Measurements from ENCODE around the gene EPC1. TPM values are rescaled to one million over a fixed set of nuclear protein-coding genes. Genes with fewer than 3 reads are reported as not detected.

EPC1 gene
- polyA plus RNA-seq, 1 of the 3 experiments (the other 2 are of a cell fraction) = 21.8 TPM

DNA sequence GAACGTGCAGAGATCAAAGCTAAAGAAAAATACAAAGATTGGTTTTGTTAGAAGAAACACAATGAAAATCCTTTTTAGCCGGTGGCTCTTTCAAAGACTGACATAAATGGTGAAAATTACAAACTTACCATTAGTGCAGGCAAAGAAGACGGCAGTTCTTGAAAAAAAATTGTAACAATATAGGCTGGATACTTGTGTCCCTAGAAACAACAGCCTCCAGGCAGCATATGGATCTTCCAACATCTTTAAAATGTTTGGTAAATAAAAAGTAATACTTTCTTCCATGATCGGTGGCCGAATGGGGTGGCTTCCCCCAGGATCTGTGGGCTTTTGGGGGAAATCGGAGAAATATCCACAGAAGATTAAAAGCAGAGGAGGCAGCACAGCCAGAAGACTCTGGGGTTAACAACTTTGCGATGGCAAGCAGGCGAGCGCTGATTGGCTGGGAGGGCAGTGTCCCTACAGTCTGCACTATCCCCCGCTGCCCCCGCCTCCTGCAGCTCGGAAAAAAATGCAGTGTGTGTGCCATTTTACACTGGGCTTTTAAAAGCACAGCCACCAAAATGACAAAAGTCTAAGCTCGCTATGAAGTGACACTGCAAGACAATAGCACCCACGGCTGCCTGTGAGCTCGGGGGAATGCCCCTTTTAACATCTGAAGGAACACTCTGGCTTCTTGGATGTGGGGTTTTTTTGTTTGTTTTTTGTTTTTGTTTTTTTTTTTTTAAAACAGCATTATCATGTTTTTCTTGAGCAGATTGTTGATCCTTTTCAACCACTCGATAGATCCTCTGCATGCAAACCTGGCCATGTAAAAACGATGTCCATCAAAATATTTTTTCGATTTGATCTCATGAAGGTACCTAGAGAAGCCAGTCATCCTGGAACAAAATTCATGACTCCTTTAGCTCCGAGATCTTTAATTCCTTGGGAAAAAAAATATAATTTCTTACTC is 31.7 kb upstream of the EPC1 start (continued):
- no peak for TF ChIP-seq MEF2A (IDR thresholded peaks at IDR 0.05; ENCODE audit: borderline replicate concordance, low read depth)
- no peak for TF ChIP-seq RXRA (IDR thresholded peaks at IDR 0.05; ENCODE audit: borderline replicate concordance, low read depth)
- TF ChIP-seq TEAD4 (IDR thresholded peaks at IDR 0.05; ENCODE audit: borderline replicate concordance, insufficient read depth) = no peak
- 0 out of 2 replicates have a peak, but pooled peaks have one; percentile 3 for TF ChIP-seq NFIC (IDR thresholded peaks at IDR 0.05; ENCODE audit: borderline replicate concordance)
- TF ChIP-seq, protein P1, sequence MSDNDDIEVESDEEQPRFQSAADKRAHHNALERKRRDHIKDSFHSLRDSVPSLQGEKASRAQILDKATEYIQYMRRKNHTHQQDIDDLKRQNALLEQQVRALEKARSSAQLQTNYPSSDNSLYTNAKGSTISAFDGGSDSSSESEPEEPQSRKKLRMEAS (IDR thresholded peaks at IDR 0.05; ENCODE audit: low read depth) = peak; percentile 55; the same call in 1 of the 2 replicates
- TF ChIP-seq FOSL2 (IDR thresholded peaks at IDR 0.05; ENCODE audit: borderline replicate concordance, low read depth) = no peak
- TF ChIP-seq FOXJ3 (CRISPR knock-in tag; IDR thresholded peaks at IDR 0.05) = no peak
- TF ChIP-seq, protein P2, sequence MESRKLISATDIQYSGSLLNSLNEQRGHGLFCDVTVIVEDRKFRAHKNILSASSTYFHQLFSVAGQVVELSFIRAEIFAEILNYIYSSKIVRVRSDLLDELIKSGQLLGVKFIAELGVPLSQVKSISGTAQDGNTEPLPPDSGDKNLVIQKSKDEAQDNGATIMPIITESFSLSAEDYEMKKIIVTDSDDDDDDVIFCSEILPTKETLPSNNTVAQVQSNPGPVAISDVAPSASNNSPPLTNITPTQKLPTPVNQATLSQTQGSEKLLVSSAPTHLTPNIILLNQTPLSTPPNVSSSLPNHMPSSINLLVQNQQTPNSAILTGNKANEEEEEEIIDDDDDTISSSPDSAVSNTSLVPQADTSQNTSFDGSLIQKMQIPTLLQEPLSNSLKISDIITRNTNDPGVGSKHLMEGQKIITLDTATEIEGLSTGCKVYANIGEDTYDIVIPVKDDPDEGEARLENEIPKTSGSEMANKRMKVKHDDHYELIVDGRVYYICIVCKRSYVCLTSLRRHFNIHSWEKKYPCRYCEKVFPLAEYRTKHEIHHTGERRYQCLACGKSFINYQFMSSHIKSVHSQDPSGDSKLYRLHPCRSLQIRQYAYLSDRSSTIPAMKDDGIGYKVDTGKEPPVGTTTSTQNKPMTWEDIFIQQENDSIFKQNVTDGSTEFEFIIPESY (IDR thresholded peaks at IDR 0.05; ENCODE audit: borderline replicate concordance, low read depth) = no peak
- no peak for TF ChIP-seq FOXM1 (IDR thresholded peaks at IDR 0.05; ENCODE audit: low read depth)
- no peak for TF ChIP-seq JUND (IDR thresholded peaks at IDR 0.05)
- TF ChIP-seq GABPA (IDR thresholded peaks at IDR 0.05; ENCODE audit: low read depth) = no peak

DNA sequence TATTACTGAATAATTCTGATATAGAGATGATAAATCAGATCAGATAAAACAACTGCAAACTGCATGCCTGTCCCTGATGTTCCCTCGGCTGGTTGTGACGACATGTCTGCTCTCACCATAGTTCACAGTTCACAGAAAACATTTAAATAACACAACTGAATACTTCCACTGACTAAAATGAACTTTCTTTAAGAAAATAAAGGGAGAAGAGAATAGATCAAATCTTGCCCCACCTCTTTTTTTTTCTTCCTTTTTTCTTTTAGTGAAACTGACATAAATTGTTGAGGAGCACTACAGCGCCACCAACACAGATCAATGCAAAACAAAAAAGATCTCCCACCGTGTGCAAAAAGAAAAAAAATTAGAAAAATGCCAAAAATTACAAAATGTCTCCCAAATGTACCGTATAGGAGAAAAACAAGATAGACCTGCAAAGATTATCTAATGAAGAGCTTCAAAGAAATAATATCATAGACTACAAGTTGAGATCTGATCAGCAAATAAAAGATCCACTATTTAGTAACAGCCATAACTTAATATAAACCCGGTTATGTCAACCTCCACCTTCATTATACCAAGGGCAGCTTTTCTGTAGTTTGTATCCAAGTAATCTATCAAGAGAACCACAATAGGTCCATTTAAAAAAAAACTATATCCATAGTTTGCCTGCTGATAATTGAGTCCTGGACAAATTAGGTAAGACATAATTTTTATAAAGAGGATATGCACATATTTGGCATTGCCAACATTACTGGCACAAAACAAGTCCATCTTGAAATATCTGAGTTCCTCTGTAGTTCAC is 30.7 kb upstream of the EPC1 start:
- Histone ChIP-seq H3K4me3 (ENCODE audit: low read depth in 2 of 2, low read length in 1 of 2) (peak overlapping the region; percentile 68 to 80), H3K9me2 (no peaks in the 10 kb centered on the region), H3K9me3 (no peaks in the 10 kb centered on the region), H3K79me2 (ENCODE audit: insufficient read depth) (peaks cover 58% of the 10 kb centered on the region), H3K9ac (peak overlapping the region; percentile 80; the same call in 1 of the 2 replicates), H3K36me3 (replicated peaks in 1 of 2; ENCODE audit: control insufficient read depth in 1 of 2, insufficient read depth in 2 of 2, low read length in 1 of 2) (no peaks in the 10 kb centered on the region), H3F3A (replicated peaks; ENCODE audit: insufficient read depth) (peaks cover 9% of the 10 kb centered on the region), H2AFZ (ENCODE audit: low read depth) (peak overlapping the region; percentile 76; the same call in 1 of the 2 replicates), H3K27me3 (ENCODE audit: insufficient read depth) (no peaks in the 10 kb centered on the region), H3K27ac (ENCODE audit: low read depth in 2 of 2, low read length in 1 of 2) (peak overlapping the region; percentile 84 to 97), H4K20me1 (ENCODE audit: insufficient read depth) (no peaks in the 10 kb centered on the region; the same call in 1 of the 2 replicates), H3K4me2 (peak overlapping the region; percentile 85), H3K4me1 (ENCODE audit: control insufficient read depth in 1 of 2, insufficient read depth in 2 of 2, low read depth in 1 of 2, low read length in 1 of 2) (no peaks in the 10 kb centered on the region; a peak in 3 of 4 replicates)
- POLR2A ChIA-PET = interaction anchor here (0.6 to 1.6 kb wide), 2 partner anchors 31 to 68 kb away, joined by 3 to 5 read pairs; no protein-coding TSS in a partner anchor
- WGBS (ENCODE audit: low lambda C conversion rate) = 2% methylated on average over 6 of the region's 6 CpGs
- DNase-seq = peak; percentile 37
- CTCF ChIA-PET = interaction anchor here (0.8 to 2.8 kb wide), 10 partner anchors 9 to 631 kb away, joined by 3 to 12 read pairs (median 4); no protein-coding TSS in a partner anchor
- TF ChIP-seq RXRA (IDR thresholded peaks at IDR 0.05; ENCODE audit: borderline replicate concordance, low read depth) (no peak), EP300 (IDR thresholded peaks at IDR 0.05; ENCODE audit: borderline replicate concordance in 1 of 2, low read depth in 1 of 2, low read length in 1 of 2) (no peak), SMC3 (IDR thresholded peaks at IDR 0.05; ENCODE audit: low read depth, low read length) (no peak), FOSL2 (IDR thresholded peaks at IDR 0.05; ENCODE audit: borderline replicate concordance, low read depth) (no peak), POLR2AphosphoS5 (IDR thresholded peaks at IDR 0.05; ENCODE audit: low read depth, low read length) (no peak), FOXJ3 (CRISPR knock-in tag; IDR thresholded peaks at IDR 0.05) (no peak), ELF1 (IDR thresholded peaks at IDR 0.05) (no peak), TEAD4 (IDR thresholded peaks at IDR 0.05; ENCODE audit: borderline replicate concordance, insufficient read depth) (no peak), NRF1 (IDR thresholded peaks at IDR 0.05; ENCODE audit: low read depth, low read length) (no peak), NFIC (IDR thresholded peaks at IDR 0.05; ENCODE audit: borderline replicate concordance) (no peak), RAD21 (IDR thresholded peaks at IDR 0.05; ENCODE audit: low read length) (no peak; the same call in 1 of the 2 replicates), TCF12 (IDR thresholded peaks at IDR 0.05) (no peak), GATA2 (CRISPR knock-in tag; IDR thresholded peaks at IDR 0.05) (peak; percentile 33; the same call in 1 of the 2 replicates)
- TF ChIP-seq, protein P3, sequence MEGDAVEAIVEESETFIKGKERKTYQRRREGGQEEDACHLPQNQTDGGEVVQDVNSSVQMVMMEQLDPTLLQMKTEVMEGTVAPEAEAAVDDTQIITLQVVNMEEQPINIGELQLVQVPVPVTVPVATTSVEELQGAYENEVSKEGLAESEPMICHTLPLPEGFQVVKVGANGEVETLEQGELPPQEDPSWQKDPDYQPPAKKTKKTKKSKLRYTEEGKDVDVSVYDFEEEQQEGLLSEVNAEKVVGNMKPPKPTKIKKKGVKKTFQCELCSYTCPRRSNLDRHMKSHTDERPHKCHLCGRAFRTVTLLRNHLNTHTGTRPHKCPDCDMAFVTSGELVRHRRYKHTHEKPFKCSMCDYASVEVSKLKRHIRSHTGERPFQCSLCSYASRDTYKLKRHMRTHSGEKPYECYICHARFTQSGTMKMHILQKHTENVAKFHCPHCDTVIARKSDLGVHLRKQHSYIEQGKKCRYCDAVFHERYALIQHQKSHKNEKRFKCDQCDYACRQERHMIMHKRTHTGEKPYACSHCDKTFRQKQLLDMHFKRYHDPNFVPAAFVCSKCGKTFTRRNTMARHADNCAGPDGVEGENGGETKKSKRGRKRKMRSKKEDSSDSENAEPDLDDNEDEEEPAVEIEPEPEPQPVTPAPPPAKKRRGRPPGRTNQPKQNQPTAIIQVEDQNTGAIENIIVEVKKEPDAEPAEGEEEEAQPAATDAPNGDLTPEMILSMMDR (IDR thresholded peaks at IDR 0.05) = peak; percentile 66
- TF ChIP-seq, protein P4, sequence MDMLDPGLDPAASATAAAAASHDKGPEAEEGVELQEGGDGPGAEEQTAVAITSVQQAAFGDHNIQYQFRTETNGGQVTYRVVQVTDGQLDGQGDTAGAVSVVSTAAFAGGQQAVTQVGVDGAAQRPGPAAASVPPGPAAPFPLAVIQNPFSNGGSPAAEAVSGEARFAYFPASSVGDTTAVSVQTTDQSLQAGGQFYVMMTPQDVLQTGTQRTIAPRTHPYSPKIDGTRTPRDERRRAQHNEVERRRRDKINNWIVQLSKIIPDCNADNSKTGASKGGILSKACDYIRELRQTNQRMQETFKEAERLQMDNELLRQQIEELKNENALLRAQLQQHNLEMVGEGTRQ (IDR thresholded peaks at IDR 0.05; ENCODE audit: borderline replicate concordance, low read depth, low read length) = no peak
- TF ChIP-seq, protein P5, sequence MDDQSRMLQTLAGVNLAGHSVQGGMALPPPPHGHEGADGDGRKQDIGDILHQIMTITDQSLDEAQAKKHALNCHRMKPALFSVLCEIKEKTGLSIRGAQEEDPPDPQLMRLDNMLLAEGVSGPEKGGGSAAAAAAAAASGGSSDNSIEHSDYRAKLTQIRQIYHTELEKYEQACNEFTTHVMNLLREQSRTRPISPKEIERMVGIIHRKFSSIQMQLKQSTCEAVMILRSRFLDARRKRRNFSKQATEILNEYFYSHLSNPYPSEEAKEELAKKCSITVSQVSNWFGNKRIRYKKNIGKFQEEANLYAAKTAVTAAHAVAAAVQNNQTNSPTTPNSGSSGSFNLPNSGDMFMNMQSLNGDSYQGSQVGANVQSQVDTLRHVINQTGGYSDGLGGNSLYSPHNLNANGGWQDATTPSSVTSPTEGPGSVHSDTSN (IDR thresholded peaks at IDR 0.05) = peak; percentile 30; the same call in 1 of the 2 replicates

Measured in SK-N-SH (cell line).